Measurements from ENCODE around the gene EXOC6B. TPM values are rescaled to one million over a fixed set of nuclear protein-coding genes. Genes with fewer than 3 reads are reported as not detected.

The EXOC6B gene
- total RNA-seq, 2 donors from 2014 or later, result 48.2 to 65.4 TPM

DNA sequence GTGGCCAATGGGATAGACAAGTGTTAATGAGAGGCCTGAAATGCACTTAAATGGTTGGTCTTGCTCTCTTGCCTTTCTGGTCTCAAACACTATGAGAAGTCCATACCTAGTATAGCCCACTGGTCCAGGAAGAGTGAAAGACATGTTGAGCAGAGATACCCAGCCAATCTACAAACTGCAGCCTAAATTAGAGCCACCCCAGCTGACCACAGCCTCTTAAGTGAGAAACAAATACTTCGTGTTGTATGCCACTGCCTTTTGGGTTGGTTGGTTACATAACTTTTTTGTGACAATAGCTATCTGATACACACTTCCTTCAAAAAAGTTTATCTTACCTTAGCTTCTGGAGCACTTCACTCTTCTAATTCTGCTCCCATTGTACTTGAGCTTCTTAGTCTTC, 8.8 kb upstream of the EXOC6B start:
- intact Hi-C loops (cut with DNase I), result no loop called here
- DNase-seq (ENCODE audit: low spot score), result no peak

- intact Hi-C loops (cut with DNase I), result no loop called here
- DNase-seq (ENCODE audit: low spot score), result no peak
These were observed 7.4 kb upstream of the EXOC6B start for GRCh38 chr2:72833084-72833714.

DNA sequence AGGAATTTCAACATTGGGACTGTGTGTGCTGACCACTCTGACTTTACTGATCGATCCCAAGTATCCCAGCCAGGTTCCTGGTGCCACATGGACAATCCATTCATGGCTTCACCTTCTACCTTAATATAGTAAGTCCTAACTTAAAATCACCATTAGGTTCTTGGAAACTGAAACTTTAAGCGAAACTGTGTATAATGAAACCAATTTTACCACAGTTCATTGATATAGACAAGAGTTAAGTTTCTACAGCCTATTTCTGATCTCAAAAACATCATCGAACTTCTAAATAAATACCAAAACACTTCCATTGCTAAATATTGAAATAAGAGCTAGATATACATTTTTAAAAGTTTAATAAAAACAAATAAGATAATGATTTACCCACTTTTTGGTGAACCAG, 4.4 kb upstream of the EXOC6B start:
- DNase-seq (ENCODE audit: low spot score), result no peak
- intact Hi-C loops (cut with DNase I), result no loop called here

- intact Hi-C loops (cut with DNase I), result no loop called here
- no peak for DNase-seq (ENCODE audit: low spot score)
These were observed 3.1 kb upstream of the EXOC6B start for GRCh38 chr2:72828840-72829507.

DNA sequence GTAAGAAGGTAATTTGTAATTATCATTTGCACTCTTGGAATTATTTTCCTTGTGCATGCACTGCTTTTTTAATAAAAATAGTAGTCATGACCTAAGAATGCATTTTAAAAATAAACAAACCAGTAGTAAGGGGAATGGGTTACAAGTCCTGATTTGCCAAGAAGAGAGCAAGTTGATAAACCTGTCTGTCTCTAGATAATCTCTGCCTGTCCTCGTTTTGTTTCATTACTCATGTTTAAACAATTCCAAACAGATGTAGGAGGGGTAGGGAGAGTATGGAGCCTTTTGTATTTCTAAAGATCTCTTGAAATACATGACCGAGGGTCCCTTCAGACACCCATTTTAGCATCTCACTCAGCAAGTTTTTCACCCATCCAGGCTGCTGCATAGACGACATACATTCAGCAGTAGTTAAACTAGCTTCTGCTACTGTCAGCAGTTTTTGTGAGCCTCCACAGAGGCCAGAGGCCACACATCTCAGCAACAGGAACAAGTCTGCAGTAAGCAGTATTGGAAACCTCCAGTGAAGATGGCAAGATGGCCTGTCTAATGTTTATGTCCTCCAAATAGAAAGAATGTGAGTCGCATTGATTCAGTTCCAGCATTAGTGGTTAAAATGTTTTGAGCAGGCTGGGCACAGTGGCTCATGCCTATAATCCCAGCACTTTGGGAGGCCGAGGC, 2.3 kb upstream of the EXOC6B start:
- intact Hi-C loops (cut with DNase I), result no loop called here

DNA sequence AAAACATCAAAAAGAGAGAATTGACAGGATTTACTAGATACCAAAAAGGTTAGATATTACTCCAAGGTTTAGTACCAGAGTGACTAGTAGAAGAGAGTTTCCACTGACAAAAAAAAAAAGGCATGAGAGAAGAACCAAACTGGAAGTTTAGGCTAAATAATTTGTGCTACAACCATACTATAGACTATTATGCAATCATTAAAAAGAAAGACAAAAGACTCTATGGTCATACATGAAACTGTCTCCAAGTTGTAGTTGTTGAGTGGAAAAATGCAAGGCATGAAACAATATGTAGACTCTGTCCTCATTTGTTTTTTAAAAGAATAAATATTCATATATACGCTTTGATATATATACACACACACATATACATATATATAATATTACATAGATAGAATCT, 1.7 kb upstream of the EXOC6B start:
- intact Hi-C loops (cut with DNase I), result no loop called here
- DNase-seq (ENCODE audit: low spot score), result no peak

More for the DNA sequence above, 2.3 kb upstream of the EXOC6B start:
- DNase-seq (ENCODE audit: low spot score), result no peak

DNA sequence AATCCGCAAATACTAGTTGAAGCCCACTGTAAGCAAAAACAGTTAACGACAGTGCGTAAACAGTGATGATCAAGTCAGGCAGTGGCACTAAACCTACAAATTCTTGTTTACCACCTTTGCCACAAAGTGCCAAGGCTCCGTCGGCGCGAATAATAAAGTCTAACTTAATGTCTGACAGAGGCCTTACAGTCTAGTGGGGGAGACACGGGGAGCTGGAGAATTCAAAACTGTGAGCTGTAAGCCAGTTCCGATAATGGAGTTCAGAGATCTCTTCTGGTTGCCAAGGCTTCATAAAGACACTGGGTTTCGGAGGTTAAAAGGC, 284 bp upstream of the EXOC6B start:
- intact Hi-C loops (cut with DNase I), result no loop called here
- no peak for DNase-seq (ENCODE audit: low spot score)

GRCh38 chr2:72824224-72824842, 1.5 kb downstream of the EXOC6B start:
- intact Hi-C loops (cut with DNase I), result no loop called here
- no peak for DNase-seq (ENCODE audit: low spot score)

DNA sequence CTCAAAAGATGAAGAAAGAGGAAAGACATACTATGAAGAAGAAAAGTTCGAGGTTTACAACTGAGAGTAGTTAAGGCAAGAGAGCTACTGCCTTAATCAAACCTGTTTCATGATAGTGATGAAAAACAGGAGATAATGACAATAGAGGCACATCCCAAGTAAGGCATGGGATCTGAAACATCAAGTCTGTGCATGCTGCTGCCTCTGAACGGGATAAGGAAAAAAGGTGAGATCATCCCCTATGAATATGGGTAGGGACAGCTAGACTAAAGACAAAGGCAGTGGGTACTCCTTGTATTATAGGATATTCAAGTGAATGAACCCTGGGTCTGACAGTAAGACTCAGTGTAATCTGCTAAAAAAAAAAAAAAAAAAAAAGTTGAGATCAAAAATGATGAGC, 3.0 kb downstream of the EXOC6B start:
- DNase-seq (ENCODE audit: low spot score), result no peak
- intact Hi-C loops (cut with DNase I), result no loop called here

GRCh38 chr2:72821983-72822382, 3.9 kb downstream of the EXOC6B start:
- DNase-seq (ENCODE audit: low spot score), result no peak
- intact Hi-C loops (cut with DNase I), result no loop called here

DNA sequence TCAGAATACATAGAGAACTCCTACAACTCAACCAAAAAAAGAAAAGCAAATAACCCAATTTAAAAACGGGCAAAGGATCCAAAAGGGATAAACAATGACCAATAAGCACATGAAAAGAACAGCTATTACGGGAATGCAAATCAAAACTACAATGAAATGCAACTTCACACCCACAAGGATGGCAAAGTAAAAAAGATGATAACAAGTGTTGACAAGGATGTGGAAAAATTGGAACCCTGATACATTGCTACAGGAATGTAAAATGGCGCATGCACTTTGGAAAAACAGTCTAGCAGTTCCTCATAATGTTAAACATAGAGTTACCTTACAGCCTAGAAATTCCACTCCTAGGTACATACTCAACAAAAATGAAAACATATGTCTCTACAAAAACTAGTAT, 4.7 kb downstream of the EXOC6B start:
- intact Hi-C loops (cut with DNase I), result no loop called here
- DNase-seq (ENCODE audit: low spot score), result no peak

DNA sequence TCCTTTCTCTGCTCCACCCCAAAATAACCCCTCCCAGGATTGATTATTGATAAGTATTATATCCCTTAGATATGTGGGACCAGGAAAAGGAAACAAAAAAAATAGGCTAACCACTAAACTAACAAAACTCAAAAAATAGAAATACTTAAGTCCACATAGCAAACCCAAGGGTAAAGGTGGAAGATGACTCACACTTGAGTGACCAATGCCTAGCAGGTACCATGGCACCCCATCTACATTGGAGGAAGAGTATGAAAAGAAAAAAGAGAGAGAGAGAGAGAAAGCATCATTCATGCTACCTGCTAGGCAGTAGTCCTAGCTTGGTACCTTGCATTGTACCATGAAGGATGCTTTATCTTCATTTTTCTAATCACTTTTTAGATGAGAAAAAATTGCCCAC, 6.3 kb downstream of the EXOC6B start:
- intact Hi-C loops (cut with DNase I), result no loop called here
- DNase-seq (ENCODE audit: low spot score), result no peak

- DNase-seq (ENCODE audit: low spot score), result no peak
- intact Hi-C loops (cut with DNase I), result no loop called here
These were observed 10.1 kb downstream of the EXOC6B start for GRCh38 chr2:72815655-72816278.

- intact Hi-C loops (cut with DNase I), result no loop called here
- DNase-seq (ENCODE audit: low spot score), result no peak
These were observed 12.0 kb downstream of the EXOC6B start for GRCh38 chr2:72813841-72814240.

GRCh38 chr2:72810165-72810564, 15.7 kb downstream of the EXOC6B start:
- intact Hi-C loops (cut with DNase I), result no loop called here
- no peak for DNase-seq (ENCODE audit: low spot score)

GRCh38 chr2:72809095-72809494, 16.7 kb downstream of the EXOC6B start:
- no peak for DNase-seq (ENCODE audit: low spot score)
- intact Hi-C loops (cut with DNase I), result no loop called here

DNA sequence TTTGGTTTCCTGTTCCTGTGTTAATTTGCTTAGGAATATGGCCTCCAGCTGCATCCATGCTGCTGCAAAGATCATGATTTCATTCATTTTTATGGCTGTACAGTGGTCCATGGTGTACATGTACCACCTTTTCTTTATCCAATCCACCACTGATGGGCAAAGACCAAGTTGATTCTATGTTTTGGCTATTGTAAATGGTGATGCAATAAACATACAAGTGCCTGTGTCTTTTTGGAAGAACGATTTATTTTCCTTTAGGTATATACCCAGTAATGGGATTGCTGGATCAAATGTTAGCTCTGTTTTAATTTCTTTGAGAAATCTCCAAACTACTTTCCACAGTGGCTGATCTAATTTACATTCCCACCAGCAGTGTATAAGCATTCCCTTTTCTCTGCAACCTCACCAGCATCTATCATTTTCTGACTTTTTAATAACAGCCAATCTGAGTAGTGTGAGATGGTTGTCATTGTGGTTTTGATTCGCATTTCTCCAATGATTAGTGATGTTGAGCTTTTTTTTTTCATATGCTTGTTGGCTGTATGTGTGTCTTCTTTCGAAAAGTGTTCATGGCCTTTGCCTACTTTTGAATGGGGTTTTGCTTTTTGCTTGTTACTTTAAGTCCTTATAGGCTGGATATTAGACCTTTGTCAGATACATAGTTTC, 19.4 kb downstream of the EXOC6B start:
- intact Hi-C loops (cut with DNase I), result no loop called here
- DNase-seq (ENCODE audit: low spot score), result no peak

GRCh38 chr2:72803626-72804320, 22.1 kb downstream of the EXOC6B start:
- DNase-seq (ENCODE audit: low spot score), result no peak
- intact Hi-C loops (cut with DNase I), result no loop called here

DNA sequence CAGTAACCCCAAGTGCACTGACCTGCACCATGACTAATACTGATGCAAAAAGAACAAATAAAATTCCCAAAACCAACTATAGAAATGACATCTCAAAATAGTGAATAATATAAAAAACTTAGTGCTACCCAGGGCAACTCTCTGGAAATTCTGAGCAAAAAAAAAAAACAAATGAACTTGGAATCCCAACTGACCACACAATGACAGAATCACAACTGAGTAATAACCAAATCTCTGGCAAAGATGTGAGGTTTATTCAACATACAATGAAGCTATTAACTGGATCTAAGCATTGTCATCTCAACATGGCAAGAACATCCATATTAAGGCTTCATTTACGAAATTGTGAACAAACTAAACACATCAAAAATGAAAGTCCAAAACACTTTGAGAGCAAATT, 22.7 kb downstream of the EXOC6B start:
- intact Hi-C loops (cut with DNase I), result no loop called here
- DNase-seq (ENCODE audit: low spot score), result no peak
